ENCODE measurements around the gene CHCHD3.

GRCh38 chr7:132953468-132953867 lies 128.4 kb downstream of the CHCHD3 start:
- TF ChIP-seq POLR2A (IDR thresholded peaks at IDR 0.05) (no peak), CTCF (IDR thresholded peaks at IDR 0.05) (no peak)

Measured in tibial nerve (tissue), 3 donors.